ENCODE results near the gene CASZ1. TPM values are rescaled to one million over a fixed set of nuclear protein-coding genes. Genes with fewer than 3 reads are reported as not detected.

CASZ1 gene
- total RNA-seq, 1 donor from 2014 or later, result 7.7 TPM

DNA sequence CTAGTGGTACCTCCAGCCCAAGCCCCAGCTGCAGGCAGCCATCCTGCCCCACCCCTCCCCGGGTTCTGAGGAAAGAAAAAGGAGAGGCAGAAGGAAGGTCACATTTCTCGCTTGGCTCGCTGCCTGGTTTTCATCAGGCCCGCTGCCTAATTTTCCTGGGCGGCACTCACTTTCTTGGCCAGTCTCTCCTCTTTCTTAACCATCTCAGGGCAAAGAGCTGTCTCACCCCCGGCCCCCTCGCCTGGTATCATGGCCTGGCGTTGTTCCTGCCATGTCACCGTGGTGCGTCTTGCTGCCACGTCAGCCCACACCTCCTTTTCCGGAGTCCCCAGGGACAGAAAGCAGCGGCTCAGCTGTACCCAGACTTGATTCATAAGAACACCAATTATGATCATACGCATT is 26.6 kb upstream of the CASZ1 start:
- intact Hi-C loops (cut with micrococcal nuclease), result no loop called here

DNA sequence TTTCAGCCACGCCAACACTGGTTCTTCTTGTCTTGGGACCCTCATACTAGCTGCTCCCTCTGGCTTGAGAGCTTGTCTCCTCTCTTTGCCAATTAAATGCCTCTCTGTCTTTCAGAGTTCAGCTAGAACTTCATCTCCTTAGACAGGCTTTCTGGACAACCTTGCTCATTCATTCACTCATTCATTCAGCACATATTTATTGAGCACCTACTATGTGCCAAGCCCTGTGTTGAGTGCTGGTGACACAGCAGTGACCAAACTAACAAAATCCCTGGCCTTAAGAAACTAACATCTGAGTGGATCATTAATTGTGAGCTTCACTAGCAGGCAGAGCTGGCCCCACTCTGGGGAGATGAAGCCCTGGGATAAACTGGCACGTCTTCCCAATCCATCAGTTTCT is 24.9 kb upstream of the CASZ1 start:
- intact Hi-C loops (cut with micrococcal nuclease), result no loop called here

DNA sequence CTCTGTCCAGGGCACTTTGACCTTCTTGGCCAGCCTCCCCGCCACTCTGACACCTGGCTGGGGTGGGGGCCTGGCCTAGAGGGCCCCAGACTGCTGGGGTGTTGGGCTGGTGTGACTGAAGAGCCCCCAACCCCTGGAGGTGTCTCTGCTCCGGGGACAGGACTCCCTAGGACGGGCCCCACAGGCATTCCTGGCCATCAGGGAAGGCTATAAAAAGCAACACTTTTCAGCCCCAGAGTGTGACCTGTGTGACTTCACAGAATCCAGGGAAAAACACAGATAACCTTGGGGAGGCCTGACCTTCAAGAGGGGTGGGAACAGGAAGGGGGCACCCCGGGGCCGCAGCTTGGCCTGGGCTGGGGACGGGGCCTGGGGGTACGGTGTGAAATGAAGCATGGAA is 24.0 kb upstream of the CASZ1 start:
- intact Hi-C loops (cut with micrococcal nuclease), result no loop called here

DNA sequence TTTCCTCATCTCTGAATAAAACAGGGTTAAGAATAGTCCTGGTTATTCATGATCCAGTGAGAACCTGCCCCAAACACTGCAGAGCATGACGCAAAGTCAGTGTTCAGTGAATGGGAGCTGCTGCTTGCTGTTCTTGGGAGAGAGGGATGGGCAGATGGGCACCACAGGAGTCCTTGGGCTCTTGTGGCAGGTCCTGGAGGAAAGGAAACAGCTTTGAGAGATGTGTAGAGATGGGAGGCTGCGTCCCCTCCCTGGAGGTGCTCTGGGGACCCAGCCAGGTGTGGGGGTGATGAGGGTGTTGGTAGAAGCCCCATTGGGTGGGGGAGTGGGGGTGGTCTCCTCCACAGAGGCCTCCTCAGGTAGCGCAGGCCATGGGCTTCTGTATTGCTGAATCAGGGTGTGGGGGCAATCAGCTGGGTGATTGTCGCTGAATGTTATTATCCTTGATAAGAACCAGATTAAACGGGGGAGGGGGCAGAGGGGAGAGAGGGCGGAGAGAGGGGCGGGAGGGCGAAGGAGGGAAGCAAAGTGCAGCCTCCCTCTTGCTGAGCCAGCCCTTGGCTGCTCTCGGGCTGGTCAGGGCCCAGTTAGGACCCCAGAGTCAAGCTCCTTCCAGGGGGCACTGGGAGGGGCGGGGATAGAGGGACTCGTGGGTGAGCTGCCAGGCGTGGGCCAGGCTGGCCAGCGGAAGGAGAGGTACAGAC is 22.9 kb upstream of the CASZ1 start:
- intact Hi-C loops (cut with micrococcal nuclease), result no loop called here

DNA sequence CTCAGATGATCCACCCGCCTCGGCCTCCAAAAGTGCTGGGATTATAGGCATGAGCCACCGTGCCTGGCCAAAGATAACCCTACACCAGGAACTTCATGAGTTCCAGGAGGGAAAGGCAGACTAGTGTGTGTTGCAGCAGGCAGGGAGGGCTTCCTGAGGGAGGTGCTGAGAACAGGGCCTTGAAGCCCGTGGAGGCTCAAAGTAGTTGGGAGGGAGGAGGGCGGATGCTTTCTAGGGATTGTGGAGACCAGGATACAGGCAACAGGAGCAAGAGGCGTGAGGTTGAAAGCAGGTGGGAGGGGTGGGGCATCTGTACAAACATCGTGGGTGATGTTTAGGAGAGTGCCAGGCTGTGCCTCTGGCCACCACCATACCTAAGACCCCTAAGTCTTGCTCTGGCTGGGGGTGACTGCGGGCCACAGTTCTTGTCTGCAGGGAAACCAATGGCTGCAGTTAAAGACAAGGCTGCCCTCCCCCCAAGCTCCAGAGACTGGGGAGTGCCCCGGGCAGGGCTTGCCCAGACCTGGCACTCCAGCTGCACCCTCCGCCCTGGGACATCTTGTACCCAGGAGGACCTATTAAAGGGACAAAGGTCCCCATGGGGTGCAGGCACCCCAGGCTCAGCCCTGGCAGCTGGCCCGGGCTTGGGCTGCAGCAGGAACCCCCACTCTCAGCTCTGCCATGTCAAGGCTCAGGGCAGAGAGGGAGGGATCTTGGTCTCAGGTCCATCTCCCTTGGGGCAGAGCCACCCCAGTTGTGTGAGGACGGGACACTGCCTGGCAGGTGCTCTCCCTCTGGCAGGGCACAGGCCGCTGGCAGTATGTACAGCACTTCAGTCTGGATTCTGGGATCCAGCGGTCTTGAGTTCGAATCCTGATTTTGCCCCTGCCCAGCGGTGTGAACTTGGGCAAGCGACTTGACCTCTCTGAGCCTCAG is 22.1 kb upstream of the CASZ1 start:
- intact Hi-C loops (cut with micrococcal nuclease), result no loop called here

DNA sequence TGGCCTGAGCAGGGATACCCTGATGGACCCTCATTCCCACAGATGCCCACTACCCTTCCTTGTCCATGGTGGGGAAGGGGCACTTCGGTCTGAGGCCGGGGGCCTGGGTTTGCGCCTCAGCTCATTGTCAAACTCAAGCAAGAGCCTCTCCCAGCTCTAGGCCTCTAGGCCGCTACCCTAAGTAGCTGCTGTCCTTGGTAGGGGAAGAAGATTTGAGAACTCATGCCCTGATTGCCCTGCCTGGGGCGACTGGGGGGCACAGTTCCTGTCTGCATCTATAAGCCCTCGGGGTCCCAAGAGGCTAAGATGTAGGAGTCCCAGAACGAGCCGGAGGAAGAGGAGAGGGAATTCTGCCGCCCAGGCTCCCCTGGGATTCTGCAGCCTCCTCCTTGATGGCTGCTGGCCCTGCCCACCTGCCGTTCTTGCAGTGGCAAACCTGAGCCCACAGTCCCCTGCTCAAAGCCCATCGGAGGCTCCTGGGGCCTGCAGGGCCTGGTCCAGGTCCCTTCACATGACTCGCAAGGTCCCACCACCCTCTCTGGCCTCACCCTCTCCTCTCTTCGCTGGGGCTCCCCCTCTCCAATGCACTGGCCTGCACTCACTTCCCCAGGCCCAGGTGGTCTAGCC is 20.4 kb upstream of the CASZ1 start:
- intact Hi-C loops (cut with micrococcal nuclease), result no loop called here

DNA sequence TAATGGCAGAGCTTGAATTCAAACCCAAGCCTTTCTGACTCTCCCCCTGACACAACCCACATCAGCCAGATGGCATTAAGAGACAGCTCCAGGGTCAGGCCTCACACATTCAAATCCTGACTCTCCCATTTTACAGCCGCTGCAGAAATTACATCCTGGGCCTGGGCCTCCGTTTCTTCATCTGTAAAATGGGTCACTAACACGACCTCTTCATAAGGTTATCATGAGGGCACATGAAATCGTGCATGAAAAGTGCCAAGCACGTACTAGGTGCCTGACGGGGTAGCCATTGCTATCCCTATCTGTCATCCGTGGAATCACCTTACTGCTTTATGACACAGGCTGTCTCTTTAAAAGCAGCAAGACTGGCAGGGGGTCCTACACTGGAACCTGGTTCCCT is 19.8 kb upstream of the CASZ1 start:
- intact Hi-C loops (cut with micrococcal nuclease), result no loop called here

DNA sequence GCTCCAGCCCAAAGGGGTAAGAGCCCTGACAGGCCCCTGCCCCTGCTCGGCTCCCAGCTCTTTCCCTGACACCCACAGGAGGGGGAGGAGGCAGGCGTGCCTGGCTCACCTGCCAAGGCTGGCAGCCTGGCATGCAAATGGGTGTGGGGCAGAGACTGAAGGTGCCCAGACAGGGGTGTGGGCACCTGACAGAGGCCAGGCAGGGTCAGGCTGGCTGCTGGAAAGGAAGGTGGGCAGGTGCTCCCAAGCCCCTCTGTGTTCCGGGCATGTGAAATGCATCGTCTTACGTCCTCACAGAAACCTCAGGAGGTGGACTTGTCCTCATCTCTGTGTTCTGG is 19.4 kb upstream of the CASZ1 start:
- intact Hi-C loops (cut with micrococcal nuclease), result no loop called here

DNA sequence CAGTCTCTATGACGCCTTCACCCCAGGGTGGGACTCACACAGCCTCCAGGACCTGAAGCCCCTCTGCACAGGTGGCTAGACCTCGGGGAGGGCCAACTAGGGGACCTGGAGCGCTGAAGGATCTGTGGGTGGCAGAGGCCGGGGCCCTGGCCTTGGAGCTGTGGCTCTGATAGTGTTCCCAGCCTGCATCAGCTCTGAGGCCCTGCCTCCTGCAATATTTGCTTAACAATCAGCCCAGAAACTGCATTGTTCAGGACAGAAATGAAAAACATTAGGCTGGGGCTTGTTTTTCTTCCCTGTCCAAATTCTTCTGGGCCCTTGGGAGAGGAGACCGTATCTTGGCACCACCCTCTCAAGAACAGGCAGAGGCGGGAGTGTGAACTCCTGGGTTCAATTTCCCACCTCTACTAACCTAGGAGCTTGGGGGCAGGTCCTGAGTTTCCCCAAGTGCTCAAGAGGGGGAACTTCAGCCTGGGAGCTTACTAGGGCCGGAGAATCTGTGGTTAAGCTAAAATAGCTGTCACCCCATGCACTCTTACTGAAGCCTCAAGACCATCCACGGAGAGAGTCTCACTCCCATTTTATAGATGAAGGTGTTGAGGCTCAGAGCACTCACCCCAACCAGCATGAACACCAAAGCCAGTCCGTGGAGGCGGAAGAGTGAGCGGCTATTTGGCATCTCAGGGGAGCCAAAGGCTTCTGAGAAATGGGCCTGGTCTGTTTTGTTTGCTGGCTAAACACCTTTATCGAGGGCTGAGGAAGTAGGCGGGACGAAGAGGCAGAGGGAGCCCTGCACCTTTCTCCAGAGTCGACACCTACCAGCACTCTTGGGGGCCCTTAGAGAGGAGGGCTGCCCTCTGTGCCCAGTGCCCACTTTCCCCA is 18.8 kb upstream of the CASZ1 start:
- intact Hi-C loops (cut with micrococcal nuclease), result no loop called here

DNA sequence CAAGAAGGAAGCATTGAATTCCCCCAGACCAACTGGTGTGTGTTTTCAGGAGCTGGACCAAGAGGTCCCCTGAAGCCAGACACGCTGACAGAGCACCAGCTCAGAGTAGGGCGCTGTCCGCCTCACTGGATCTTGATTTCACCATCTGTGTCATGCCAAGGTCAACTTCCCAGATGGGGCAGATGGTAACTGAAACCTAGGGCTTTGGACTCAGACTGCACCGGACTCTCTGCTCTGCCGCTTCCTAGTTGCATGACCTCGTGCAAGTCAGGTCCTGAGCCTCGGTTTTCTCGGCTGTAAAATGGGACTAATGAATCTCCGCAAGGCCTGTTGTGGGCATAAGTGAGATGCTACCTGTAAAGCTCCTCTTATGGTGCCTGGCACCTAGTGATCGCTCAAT is 17.9 kb upstream of the CASZ1 start:
- intact Hi-C loops (cut with micrococcal nuclease), result no loop called here

DNA sequence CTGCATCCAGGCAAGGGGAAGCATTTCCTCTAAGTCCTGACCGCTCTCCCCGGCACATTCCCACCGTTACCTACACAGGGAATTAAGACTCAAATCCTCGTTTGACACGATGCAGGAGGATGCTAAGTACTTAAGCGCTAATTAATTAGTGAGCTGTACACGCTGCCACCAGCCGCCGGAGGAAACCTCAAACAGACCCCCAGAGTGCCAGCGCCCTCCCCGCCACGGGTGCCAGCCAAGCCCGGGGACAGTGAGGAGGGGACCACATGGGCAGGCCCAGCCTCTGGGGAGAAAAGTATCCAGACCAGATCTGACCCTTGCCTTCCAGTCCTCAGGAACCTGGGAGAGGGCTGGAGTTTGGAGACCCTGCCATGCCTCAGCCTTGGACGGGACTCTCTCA is 17.4 kb upstream of the CASZ1 start:
- intact Hi-C loops (cut with micrococcal nuclease), result no loop called here

DNA sequence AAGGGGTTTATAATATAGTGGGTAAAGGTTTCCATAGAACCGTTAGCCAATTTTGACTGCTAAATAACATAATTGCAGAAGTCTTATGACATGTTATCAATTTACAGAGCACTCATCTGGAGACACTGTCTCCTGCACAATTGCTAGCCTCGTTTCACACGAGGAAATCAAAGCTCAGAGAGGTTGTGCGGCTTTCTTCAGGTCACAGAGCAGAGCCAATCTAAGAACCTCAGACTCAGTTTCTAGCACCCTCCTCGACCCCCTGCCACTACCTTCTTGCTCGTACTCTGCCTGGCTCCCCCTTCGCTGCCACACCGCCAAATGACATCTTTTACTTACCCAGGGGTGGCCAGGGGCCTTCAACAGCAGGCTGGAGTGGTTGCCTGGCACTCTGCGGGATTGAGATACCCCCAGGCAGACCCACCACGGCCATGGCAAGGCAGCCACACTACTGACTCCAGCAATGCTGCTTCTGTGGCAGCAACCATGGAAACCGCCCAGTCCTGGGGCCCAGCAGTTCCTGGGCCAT is 16.0 kb upstream of the CASZ1 start:
- intact Hi-C loops (cut with micrococcal nuclease), result no loop called here

DNA sequence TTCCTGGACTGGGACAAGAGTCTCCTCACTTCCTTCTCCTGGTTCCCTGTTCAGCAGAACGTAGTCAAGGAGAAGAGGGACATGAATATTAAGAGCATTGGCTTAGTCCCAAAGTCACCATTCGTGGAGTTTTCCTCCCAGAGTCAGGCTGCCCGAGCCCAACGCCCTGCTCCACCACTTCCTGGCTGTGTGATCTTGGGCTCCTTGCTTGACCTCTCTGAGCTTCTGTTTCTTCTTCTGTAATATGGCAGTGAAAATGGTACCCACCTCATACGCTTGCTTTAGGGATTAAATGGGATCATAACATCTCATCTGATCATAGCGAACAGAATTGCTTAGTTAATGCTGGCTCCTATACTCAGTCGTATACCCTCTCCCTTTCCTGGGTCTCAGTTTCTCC is 12.0 kb upstream of the CASZ1 start:
- intact Hi-C loops (cut with micrococcal nuclease), result no loop called here

DNA sequence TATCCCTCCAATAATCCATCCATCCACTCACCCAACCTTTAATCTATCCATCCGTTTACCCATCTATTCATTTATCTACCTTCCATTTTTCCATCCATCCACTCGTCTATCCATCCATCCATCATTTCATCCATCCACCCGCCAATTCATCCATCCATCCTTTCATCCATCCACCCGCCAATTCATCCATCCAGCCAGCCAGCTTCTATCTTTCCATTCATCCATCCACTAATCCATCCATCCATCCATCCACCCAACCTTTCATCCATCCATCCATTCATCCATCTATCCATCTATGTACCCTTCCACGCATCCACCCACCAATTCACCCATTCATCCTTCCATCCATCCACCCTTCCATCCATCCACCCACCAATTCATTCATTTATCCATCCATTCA is 10.5 kb upstream of the CASZ1 start:
- intact Hi-C loops (cut with micrococcal nuclease), result no loop called here

DNA sequence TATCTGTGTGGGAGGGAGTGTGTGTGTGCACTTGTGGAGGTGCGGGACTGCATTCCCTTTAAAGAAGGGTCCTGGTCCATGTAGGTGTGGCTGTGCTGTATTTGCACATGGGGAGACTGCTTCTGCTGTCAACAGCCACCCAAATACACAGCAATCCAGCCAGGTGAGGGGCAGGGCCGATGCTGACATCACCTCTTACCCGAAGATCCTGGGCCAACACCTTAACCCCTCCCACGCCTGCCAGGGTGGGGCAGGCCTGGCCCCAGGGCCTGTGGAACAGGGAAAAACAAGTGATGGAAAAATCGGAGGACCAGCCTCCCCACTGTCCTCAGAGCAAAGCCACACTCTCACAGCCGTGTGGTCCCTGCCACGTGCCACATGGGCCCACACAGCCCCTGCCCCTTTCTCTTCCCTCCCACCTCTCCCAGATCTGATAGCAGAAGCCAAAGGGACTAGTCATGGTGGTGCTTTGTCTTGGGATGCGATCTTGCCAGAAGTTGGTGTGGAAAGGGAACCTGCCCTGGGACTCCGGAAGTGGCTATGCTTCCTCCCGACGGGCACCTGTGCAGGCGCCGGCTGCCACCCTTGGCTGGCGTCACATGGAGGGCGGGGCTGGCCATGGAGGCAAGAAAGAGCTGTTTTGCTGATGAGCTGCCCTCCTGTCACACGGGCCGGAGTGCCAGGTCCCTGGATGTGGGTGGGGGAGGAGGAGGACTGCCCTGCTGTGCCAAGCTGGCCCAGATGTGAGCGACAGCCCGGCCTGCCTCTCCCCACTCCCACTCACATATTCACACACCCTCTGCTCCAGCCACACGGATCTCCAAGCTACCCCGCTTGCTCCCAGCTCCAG is 7.8 kb upstream of the CASZ1 start:
- intact Hi-C loops (cut with micrococcal nuclease), result no loop called here

DNA sequence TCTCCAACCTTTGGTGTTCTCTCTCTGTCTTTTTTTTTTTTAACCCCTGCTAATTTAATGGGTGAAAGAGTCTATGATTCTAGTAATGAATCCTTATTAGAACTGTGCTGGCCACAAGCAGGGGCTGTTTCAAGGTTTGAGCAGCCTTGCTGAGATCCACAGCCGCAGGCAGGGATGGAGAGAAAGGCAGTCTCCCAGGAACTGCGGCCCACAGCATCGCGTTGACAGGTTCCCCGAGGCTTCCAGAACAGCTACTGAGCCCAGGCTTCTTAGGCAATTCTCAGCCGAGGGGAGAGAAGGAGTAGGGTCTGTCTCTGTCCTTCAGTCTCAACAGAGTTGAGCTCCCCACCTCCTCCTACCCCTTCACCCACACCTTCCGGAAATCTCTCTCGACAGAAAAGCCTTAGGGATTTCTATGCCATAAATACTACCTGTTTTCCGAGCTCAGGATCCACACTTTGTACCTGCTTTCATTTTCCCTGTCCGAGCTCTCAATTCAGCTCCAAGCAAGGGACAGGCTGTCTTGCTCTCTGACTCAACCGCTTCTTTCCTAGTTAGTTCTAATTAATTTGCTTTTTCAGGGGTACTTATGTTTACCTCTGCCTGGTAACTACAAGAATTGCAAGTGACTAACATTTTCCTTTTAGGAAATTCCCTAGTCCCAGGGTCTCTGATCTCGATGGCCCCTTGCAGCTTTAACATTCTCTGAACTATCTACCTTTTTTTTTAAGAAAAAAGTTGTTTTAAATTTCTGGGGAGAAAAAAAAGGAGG is 6.7 kb upstream of the CASZ1 start:
- intact Hi-C loops (cut with micrococcal nuclease), result no loop called here

DNA sequence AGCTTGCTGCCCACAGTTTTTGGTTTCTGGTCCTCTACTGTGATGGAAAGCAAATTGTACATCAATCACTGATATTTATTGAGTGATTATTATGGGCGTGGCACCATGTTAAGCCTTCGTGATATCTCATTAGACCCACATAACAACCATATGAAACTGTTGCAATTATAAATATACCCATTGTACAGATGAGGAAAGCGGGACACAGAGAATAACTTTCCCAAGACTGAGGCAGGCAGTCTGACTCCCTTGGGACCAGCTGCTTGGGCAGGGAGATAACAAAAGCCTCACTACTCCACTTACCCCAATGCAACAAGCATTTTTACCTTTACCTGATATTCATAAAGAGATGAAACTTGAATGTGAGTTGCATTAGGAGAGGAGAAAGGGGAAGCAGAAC is 4.3 kb upstream of the CASZ1 start:
- intact Hi-C loops (cut with micrococcal nuclease), result no loop called here

DNA sequence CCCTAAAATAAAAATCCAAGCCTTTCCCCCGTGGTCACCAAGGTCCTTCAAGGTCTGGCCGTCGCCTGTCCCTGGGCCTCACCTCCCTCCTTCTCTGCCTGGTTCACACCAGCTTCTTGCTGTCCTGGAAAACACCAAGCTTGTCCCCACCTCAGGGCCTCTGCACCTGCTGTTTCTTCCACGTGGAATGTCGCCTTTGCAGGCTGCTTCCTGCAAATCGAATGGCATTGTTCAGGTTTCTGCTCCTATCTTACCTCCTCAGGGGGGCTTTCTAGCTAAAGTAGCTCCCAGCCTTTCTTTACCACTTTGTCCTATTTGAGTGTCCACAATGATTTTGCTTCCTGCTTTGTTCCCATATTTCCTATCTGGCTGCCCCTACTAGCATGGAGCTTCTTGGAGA is 3.3 kb upstream of the CASZ1 start:
- intact Hi-C loops (cut with micrococcal nuclease), result no loop called here

DNA sequence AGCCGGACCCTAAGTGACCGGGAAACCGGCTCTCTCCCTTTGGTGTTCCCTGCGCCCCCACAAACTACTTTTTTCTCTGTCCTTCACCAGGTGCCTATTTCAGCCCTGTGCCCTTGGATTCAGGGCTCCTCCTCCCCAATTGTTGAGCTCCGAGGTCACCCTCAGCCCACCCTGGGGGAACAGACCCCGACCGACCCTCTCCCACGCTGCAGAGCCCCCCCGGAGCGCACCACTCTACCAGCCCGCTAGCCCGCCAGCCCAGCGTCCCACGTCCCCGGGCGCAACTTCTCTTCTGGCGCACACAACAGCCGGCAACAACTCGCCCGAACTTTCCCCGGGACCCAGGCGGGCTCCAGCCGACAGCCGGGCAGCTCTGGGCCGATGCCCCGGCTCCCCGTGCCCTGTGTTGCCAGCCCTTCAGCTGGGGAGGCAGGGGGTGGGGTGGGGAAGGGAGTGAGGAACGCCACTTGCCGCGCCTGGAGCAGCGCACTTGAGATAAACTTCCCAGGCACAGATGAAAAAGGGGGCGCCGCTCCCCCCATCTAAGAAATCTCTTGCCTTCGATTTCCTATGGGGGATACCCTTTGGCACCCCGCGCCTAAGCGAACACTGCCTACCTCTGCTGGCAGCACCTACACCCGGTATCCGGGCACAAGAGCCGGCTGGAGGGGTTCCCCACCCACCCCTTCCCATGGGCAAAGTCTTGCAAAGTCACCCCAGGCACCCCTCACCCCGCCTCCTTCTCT is 997 bp downstream of the CASZ1 start:
- intact Hi-C loops (cut with micrococcal nuclease), result no loop called here
